GM20000 (cell line): ENCODE results near the gene TOB2.

Source experiments
- DNase-seq: peaks from one replicate; pipeline ENCODE4 v3.0.0; 2012; ENCODE audit warnings: low spot score
- TF ChIP-seq, protein P1 (sequence below): IDR thresholded peaks from 2 replicates; pipeline ENCODE4 v1.5.1; 2012; ENCODE audit warnings: mild to moderate bottlenecking, control low read depth; ENCODE audit errors: extremely low read depth, missing control alignments

TOB2 gene

DNA sequence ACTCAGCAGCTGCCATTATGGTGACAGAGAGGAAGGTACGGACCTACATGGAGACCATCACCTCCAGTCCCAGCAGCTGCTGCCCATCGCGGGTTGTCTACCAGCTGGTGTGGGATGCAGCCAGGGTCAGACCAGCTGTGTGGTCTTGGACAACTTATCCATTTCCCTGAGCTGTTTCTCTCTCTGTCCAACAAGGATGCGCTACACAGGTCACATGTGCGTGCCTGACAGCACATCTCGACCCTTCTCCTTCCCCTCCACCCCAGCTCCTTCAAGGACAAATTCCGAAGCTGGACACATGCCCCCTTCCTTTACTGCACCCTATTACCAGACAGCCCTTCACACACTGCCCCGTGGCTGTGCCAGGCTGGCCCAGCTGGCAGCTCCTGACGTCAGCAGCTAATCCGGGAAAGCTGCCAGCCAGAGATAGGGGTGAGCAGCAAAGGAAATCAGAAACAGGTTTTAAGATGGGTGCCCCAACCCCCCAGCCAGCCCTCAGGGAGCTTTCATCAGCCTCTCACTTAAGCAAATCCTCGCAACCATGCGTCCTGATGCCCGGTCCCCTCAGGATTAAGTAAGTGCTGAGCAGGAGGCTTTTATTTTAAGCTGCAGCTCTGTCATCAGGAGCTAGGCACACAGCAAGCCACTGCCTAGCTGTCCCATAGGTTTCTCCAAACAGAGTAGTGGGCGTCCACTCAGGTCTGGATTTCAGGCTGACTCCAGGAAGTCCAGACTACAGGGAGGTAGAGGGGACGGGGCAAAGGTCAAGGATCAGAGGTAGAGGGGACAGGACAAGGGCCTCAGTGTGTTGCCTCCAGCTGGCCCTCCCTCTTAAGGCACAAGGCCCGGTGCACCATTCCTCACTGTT lies 44.6 kb downstream of the TOB2 start:
- TF ChIP-seq, protein P1, sequence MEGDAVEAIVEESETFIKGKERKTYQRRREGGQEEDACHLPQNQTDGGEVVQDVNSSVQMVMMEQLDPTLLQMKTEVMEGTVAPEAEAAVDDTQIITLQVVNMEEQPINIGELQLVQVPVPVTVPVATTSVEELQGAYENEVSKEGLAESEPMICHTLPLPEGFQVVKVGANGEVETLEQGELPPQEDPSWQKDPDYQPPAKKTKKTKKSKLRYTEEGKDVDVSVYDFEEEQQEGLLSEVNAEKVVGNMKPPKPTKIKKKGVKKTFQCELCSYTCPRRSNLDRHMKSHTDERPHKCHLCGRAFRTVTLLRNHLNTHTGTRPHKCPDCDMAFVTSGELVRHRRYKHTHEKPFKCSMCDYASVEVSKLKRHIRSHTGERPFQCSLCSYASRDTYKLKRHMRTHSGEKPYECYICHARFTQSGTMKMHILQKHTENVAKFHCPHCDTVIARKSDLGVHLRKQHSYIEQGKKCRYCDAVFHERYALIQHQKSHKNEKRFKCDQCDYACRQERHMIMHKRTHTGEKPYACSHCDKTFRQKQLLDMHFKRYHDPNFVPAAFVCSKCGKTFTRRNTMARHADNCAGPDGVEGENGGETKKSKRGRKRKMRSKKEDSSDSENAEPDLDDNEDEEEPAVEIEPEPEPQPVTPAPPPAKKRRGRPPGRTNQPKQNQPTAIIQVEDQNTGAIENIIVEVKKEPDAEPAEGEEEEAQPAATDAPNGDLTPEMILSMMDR = no peak
- DNase-seq = no peak

DNA sequence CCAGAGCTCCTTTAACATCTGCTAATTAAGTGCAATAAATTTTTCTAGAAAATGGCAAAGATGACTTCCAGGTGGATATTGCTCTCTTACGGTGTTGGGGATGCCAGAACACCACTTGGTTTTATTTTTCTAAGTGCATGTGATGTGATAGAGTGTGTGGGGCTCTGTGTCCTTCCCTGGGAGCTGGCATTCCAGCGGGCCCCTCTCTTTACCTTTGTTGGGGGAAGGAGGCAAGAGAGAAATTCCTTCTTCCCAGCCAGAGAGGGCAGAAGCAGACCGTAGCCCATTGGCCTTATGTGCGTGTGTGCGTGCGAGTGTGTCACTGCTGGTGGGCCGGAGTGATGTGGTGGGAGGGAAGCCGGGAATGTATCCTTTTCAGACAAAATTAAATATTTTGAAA lies 47.7 kb downstream of the TOB2 start:
- no peak for DNase-seq
- TF ChIP-seq, protein P1 = no peak

DNA sequence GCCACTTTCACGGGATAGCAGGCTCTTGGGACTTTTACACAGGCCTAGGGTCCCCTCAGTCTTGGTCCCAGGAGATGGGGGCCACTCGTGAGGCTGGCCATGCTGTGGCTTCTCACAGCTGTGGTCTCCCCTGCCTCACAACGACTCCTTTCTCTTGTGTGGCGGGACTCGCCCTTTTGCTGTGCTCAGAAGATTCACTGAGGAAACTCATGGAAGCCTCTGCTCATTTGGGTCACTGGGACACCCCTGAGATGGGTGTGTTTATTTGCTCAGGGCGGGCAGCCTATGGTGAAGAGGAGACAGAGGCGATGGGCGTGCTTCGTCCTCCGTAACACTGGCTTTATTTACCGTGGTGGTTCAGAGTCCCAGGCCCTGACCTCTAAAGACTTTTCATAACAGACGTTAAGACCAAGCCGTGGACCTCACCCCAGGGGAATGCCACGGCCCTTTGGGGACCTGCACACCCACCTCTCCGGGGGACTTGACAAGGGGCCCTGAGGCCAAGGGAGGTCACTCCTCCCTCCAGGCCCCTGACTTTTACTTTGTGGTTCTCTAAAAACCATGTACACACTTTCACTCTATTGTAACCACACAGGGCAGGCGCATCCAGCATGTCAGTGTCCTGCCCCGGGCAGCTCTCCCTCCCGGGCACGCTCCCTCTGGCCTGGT lies 49.3 kb downstream of the TOB2 start:
- TF ChIP-seq, protein P1 = no peak

DNA sequence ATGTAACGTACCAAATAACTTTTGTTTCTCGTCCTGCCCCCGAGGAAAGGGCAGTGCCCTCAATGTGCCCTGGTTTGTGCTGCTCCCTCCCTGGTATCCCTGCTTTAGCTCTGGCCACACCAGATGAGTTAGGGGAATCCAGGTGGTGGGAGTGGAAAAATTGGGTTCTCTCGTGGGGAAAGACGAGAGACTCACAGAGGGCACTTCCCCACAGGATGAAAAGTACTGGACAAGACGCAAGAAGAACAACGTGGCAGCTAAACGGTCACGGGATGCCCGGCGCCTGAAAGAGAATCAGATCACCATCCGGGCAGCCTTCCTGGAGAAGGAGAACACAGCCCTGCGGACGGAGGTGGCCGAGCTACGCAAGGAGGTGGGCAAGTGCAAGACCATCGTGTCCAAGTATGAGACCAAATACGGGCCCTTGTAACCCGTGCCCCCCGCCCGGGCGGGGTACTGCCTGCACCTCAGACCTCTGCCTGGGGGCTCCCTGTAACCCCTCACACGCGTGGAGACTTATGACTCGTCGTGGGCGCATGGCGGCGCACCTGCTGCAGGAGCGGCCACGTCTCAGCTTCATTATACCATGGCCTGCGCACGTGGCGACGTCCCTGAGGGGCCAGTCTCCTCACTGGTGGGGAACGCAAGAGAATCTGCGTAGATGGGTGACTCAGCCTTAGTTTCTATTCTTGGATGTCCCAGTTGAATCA lies 50.9 kb downstream of the TOB2 start:
- TF ChIP-seq, protein P1 = no peak
- no peak for DNase-seq

More for the DNA sequence above, 49.3 kb downstream of the TOB2 start:
- DNase-seq = no peak

DNA sequence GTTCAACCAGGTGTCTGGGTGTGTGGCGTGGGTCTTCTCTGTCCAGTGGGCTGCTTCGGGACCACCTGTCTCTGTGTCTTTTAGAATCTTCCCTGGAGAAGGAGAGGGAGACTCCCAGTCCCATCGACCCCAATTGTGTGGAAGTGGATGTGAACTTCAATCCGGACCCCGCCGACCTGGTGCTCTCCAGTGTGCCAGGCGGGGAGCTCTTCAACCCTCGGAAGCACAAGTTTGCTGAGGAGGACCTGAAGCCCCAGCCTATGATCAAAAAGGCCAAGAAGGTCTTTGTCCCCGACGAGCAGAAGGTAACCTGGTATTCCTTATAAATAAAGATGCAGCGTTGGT lies 52.6 kb downstream of the TOB2 start:
- TF ChIP-seq, protein P1 = no peak
- DNase-seq = no peak

DNA sequence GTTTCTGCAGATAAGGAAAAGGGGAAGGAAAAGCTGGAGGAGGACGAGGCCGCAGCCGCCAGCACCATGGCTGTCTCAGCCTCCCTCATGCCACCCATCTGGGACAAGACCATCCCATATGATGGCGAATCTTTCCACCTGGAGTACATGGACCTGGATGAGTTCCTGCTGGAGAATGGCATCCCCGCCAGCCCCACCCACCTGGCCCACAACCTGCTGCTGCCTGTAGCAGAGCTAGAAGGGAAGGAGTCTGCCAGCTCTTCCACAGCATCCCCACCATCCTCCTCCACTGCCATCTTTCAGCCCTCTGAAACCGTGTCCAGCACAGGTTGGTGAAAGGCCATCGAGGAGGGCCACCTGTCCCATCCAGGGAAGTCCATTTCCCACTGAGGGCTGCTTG lies 59.3 kb downstream of the TOB2 start:
- DNase-seq = no peak
- TF ChIP-seq, protein P1 = no peak

DNA sequence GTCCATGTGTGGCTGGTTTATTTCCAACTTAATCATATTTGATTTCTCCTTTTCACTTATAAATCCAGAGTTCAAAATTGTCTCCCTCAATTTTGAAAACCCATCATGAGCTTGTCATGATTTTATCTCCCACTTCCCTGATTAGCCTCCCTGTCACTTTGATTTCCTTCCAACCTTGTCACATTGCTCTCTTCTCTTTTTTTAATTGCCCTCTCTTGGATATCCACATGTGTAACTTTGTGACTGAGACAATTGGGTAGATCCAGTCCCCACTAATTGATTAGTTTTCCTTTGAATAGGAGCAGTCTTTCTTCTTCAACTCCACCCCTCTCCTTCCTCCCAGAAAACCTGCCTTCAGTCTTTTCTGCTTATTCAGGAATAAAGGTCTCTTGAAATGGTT lies 62.5 kb downstream of the TOB2 start:
- TF ChIP-seq, protein P1 = no peak
- DNase-seq = no peak
